ENCODE data around the gene RPL11.

RPL11 gene

DNA sequence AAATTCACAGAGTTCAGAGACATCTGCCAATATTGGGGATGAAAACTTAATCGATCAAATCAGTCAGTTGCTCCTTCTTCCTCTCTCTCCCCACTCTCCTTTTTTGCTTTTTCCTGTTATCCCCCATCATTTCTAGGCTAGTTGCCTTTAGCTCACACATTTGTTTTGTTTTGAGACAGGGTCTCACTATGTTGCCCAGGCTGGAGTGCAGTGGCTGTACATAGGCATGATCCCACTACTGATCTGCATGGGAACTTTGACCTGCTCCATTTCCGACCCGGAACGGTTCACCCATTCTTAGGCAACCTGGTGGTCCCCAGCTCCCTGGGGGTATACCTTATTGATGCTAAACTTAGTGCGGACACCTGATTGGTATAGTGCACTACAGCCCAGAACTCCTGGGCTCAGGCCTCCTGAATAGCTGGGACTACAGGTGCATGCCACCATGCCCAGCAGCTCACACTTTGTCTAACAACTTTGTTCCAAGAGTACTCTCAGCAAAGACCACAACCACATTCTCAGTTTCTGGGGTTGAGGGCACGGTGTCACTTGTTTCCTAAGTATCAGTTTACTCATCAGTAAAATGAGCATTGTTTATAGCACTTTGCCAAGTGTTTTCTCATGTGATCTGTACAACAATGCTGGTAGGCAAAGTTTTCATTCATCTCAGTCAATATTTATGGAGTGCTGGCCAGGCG lies 45.0 kb downstream of the RPL11 start:
- DNase-seq = no peak

DNA sequence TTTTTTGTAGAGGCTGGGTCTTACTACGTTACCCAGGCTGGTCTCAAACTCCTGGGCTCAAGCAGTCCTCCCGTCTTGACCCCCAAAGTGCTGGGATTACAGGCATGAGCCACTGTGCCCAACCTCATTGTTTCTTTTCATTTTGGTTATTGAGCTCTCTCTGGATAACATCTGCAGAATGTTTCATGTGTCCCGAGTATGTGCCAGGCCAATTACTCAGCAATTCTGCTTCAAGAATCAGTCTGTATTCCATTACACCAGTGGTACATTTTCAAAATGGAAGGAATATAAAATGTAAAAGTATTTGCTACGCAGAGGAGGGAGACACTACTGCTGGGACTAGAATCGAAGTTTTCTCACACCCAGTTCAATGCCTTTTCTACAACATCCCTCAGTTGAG lies 50.0 kb downstream of the RPL11 start:
- no peak for DNase-seq

DNA sequence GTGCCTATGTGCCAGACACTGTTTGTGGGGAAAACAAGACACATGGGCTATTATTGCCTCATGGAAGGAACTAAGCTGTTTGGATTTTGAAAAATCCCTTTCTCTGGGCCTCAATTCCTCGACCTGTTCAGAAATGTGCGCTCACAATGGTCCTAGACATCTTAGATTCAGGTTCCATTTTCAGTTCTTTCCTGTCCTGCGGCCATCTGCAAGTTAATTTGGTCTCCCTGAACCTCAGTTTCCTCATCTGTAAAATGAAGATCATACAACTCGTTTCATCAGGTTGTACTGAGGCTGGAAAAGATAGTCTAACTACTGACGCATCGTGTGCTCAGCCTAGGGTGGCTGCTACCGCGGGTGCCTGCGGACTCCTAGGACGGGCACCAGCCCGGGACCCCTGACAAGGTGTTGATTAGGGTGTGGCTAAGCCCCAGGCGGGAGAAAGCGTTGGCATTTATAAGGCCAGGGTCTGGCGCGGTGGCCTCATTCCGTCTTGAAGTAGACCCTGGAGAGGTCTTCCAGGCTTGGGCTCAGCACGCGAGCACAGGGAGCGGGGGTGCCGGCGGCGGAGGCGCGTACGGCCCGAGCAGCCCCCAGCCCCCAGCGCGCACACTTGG lies 51.2 kb downstream of the RPL11 start:
- DNase-seq = no peak

DNA sequence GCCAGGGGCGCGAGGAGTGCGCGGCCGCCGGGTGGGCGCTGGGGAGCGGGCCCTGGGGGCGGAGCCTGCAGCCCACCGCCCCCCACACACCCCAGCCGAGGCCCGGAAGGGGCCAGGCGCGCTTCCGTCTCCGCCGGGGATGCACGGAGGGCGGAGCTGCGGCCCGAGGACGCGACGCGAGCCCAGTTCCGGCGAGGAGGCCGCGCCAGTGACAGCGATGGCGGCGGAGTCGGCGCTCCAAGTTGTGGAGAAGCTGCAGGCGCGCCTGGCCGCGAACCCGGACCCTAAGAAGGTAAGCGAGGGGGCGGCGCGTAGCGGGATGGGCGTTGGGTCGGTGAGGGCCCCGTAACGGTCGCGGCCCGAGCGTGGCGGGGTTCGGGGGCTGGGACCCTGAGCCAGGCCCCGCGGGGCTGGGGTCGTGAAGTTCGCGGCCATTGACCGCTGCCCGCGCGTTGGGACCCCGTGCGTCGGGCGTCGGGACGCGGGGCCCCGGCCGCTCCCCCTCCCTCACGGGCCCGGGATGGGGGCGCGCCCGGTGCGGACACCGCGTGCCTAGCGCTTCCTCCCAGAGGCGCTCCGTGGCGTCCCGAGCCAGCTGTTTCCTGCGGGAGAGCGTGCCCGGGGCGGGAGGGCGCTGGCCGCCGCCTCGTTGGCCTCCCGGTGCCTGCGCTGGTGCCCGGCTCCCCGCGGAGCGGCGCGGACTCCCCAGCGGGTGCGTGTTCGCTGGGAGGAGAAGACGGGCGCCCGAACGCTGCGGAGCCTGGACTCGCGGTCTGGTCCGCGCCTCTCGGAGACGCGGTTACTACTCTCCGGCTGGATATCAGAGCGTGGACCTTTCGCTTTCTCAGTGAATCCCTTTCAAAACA lies 51.9 kb downstream of the RPL11 start, which contains the start of gene ELOA:
ELOA (plus strand) TSS at position 185 of the 866 bp plus-strand sequence; CDS start at position 218, 33 bp downstream.
- no peak for DNase-seq

DNA sequence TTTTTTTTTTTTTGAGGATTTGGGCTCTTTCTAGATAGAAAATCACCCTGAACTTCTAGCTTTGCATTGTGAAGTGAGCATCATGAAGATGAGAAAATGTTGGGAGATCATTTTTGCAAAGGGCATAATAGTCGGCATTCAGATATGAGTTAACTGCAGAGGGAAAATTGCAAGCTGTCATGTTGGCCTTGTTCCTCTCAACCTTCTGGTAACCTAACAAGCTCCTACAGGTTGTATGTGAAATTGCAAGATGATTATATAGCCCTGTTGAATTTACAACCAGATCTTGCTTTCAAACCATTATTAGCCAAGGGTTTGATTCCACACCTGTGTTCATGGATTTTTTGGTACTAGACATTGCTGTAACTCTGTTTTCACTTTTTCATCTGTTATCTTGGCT lies 53.9 kb downstream of the RPL11 start:
- no peak for DNase-seq
